ENCODE results near the gene CCNH.

CCNH gene

DNA sequence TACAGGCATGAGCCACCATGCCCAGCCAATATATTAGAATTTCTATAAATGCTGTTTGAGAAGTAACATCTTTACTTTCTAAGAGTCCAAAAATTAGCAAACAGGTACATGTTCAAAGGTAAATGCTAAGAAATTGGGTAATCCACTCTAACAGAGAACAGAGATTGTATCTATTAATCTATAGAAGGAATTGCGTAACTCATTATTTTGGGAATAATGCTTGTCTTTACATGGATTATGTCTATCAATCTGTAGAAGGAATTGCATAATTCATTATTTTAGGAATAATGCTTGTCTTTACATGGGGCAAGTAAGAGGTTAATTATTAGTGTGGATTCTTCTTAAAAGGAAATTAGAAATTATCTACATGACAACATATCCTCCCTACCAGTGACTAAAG is 30.5 kb downstream of the CCNH start:
- no peak for DNase-seq (ENCODE audit: low read depth)
- H3K4me3 ChIP-seq (ENCODE audit: low read depth, low read length): no peak overlapping the region
- TF ChIP-seq, protein P1, sequence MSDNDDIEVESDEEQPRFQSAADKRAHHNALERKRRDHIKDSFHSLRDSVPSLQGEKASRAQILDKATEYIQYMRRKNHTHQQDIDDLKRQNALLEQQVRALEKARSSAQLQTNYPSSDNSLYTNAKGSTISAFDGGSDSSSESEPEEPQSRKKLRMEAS (IDR thresholded peaks at IDR 0.05; ENCODE audit: low read depth, low read length): no peak
- TF ChIP-seq POLR2A (IDR thresholded peaks at IDR 0.05; ENCODE audit: extremely low read depth, insufficient read length): no peak
- no peak for TF ChIP-seq MYC (IDR thresholded peaks at IDR 0.05; ENCODE audit: low read depth, low read length)
- TF ChIP-seq, protein P2, sequence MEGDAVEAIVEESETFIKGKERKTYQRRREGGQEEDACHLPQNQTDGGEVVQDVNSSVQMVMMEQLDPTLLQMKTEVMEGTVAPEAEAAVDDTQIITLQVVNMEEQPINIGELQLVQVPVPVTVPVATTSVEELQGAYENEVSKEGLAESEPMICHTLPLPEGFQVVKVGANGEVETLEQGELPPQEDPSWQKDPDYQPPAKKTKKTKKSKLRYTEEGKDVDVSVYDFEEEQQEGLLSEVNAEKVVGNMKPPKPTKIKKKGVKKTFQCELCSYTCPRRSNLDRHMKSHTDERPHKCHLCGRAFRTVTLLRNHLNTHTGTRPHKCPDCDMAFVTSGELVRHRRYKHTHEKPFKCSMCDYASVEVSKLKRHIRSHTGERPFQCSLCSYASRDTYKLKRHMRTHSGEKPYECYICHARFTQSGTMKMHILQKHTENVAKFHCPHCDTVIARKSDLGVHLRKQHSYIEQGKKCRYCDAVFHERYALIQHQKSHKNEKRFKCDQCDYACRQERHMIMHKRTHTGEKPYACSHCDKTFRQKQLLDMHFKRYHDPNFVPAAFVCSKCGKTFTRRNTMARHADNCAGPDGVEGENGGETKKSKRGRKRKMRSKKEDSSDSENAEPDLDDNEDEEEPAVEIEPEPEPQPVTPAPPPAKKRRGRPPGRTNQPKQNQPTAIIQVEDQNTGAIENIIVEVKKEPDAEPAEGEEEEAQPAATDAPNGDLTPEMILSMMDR (IDR thresholded peaks at IDR 0.05; ENCODE audit: low read depth, low read length): no peak

DNA sequence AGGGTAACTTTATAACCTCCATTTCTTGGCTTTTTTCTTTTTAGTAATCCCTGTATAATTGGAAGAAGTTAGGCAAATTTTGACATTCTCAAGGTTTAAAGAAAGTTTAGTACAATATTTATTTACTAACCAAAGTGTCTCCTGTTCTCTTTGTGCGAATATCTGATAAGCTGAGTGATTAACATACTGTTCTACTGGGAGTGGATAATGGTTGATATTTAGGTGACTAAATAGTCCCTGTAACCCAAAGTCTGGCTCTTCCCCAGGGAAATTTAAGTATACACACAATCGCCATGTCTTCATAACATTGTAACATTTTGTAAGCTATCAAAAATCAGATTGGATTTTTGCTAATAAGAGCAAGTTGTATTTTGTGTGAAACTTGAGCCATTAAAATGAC is 40.0 kb downstream of the CCNH start:
- H3K4me3 ChIP-seq (ENCODE audit: low read depth, low read length): no peak overlapping the region
- TF ChIP-seq POLR2A (IDR thresholded peaks at IDR 0.05; ENCODE audit: extremely low read depth, insufficient read length) (no peak), MYC (IDR thresholded peaks at IDR 0.05; ENCODE audit: low read depth, low read length) (no peak)
- TF ChIP-seq, protein P1 (IDR thresholded peaks at IDR 0.05; ENCODE audit: low read depth, low read length): no peak
- TF ChIP-seq, protein P2 (IDR thresholded peaks at IDR 0.05; ENCODE audit: low read depth, low read length): no peak
- DNase-seq (ENCODE audit: low read depth): no peak

DNA sequence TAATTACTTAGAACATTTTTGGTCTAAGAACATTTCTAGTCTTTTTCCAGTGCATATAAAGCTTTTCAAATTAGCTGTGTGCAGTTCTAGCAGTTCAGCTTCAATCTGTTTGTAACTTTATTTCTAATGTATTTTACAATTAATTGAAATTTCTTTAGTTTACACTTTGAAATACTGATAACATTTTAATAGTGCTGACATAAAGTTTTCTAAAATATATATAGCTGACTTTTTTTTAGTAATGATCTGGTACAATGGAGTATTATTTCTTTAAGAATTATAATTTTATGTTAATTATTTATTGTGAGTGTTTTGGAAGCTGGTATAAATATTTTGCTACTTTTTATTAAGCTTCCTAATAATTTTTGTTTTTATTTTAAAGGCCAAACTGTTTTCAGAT is 43.3 kb downstream of the CCNH start:
- TF ChIP-seq POLR2A (IDR thresholded peaks at IDR 0.05; ENCODE audit: extremely low read depth, insufficient read length): no peak
- TF ChIP-seq, protein P1 (IDR thresholded peaks at IDR 0.05; ENCODE audit: low read depth, low read length): no peak
- TF ChIP-seq, protein P2 (IDR thresholded peaks at IDR 0.05; ENCODE audit: low read depth, low read length): no peak
- H3K4me3 ChIP-seq (ENCODE audit: low read depth, low read length): no peak overlapping the region
- DNase-seq (ENCODE audit: low read depth): no peak

DNA sequence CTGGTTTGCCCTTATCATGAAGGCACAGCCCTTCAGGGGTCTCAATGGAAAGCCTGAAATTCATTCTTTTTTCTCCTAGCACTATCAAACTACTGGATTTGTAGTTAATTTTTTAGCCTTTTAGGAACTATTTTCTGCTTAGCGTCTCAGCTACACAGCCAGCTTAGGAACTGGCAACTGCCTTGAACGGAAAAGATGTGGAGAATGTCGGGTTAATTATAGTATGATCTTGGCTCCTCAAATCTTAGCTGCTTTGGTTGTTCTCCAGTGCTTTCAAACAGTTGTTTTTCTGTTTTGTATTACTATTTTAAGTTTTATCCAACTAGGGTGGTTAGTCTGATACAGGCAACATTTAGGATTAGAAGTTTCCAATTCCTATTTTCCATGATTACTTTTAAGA is 44.1 kb downstream of the CCNH start:
- H3K4me3 ChIP-seq (ENCODE audit: low read depth, low read length): no peak overlapping the region
- TF ChIP-seq POLR2A (IDR thresholded peaks at IDR 0.05; ENCODE audit: extremely low read depth, insufficient read length) (no peak), MYC (IDR thresholded peaks at IDR 0.05; ENCODE audit: low read depth, low read length) (no peak)
- TF ChIP-seq, protein P1 (IDR thresholded peaks at IDR 0.05; ENCODE audit: low read depth, low read length): no peak
- TF ChIP-seq, protein P2 (IDR thresholded peaks at IDR 0.05; ENCODE audit: low read depth, low read length): no peak
- DNase-seq (ENCODE audit: low read depth): no peak

DNA sequence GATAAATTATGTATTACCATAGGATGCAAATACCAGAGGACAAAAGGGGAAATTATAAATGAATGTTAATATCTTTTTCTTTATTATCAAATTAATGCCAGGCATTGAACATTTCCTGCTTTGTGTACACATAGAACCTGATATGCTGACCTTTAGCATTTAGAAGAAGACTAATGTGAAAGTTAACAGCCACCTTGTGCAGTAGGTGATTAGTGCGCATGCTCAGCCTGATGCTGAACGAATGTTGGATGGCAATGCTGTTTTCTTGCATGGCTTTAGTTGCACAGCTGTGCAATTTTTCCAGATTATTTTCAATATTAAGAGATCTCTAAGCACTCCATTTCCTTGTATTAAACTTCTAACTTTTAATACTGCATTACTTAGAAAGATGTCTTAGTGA is 45.5 kb downstream of the CCNH start:
- TF ChIP-seq POLR2A (IDR thresholded peaks at IDR 0.05; ENCODE audit: extremely low read depth, insufficient read length): no peak
- TF ChIP-seq, protein P2 (IDR thresholded peaks at IDR 0.05; ENCODE audit: low read depth, low read length): no peak
- TF ChIP-seq, protein P1 (IDR thresholded peaks at IDR 0.05; ENCODE audit: low read depth, low read length): no peak
- no peak for TF ChIP-seq MYC (IDR thresholded peaks at IDR 0.05; ENCODE audit: low read depth, low read length)
- DNase-seq (ENCODE audit: low read depth): no peak
- H3K4me3 ChIP-seq (ENCODE audit: low read depth, low read length): no peak overlapping the region
